ENCODE data around the gene STS.

Gene STS

GRCh38 chrX:7153231-7153630, 5.7 kb downstream of the STS start:
- no peak overlapping the region for H3K4me2 ChIP-seq (ENCODE audit: insufficient read depth, low read length)
- TF ChIP-seq CTCF (IDR thresholded peaks at IDR 0.05; ENCODE audit: borderline replicate concordance, extremely low read depth, low read length, poor library complexity, severe bottlenecking) (no peak), EZH2 (IDR thresholded peaks at IDR 0.05; ENCODE audit: borderline replicate concordance, low read depth, low read length, severe bottlenecking) (no peak)
- peaks cover 52% of the 10 kb centered on the region for H3K79me2 ChIP-seq (ENCODE audit: insufficient read depth, low read length)
- H3K9ac ChIP-seq (ENCODE audit: low read depth, low read length): no peak overlapping the region
- H3K4me1 ChIP-seq (ENCODE audit: insufficient read depth, low read length): peaks cover 62% of the 10 kb centered on the region
- no peak for ATAC-seq (ENCODE audit: insufficient read depth, low read depth)
- H3K36me3 ChIP-seq (ENCODE audit: insufficient read depth, low read length): peaks cover 4% of the 10 kb centered on the region
- no peak overlapping the region for H2AFZ ChIP-seq (ENCODE audit: low read depth, low read length)
- no peak overlapping the region for H3K4me3 ChIP-seq (ENCODE audit: low read depth in 1 of 2, low read length in 2 of 2)
- H4K20me1 ChIP-seq (ENCODE audit: insufficient read depth, low read length): no peaks in the 10 kb centered on the region
- H3K27ac ChIP-seq (ENCODE audit: low read length): peak overlapping the region; percentile 59
- no peaks in the 10 kb centered on the region for H3K9me3 ChIP-seq (ENCODE audit: insufficient read depth, low read length, severe bottlenecking)
- no peak for DNase-seq
- no peaks in the 10 kb centered on the region for H3K27me3 ChIP-seq (ENCODE audit: insufficient read depth, low read length, poor library complexity)

GRCh38 chrX:7154041-7154597, 6.6 kb downstream of the STS start:
- peak; percentile 70 for DNase-seq
- peaks cover 4% of the 10 kb centered on the region for H3K36me3 ChIP-seq (ENCODE audit: insufficient read depth, low read length)
- H3K27me3 ChIP-seq (ENCODE audit: insufficient read depth, low read length, poor library complexity): no peaks in the 10 kb centered on the region
- H3K4me2 ChIP-seq (ENCODE audit: insufficient read depth, low read length): no peak overlapping the region
- ATAC-seq (ENCODE audit: insufficient read depth, low read depth): peak; percentile 88
- no peak for TF ChIP-seq EZH2 (IDR thresholded peaks at IDR 0.05; ENCODE audit: borderline replicate concordance, low read depth, low read length, severe bottlenecking)
- TF ChIP-seq CTCF (IDR thresholded peaks at IDR 0.05; ENCODE audit: borderline replicate concordance, extremely low read depth, low read length, poor library complexity, severe bottlenecking): no peak
- peaks cover 45% of the 10 kb centered on the region for H3K79me2 ChIP-seq (ENCODE audit: insufficient read depth, low read length)
- H3K9me3 ChIP-seq (ENCODE audit: insufficient read depth, low read length, severe bottlenecking): no peaks in the 10 kb centered on the region
- H3K4me1 ChIP-seq (ENCODE audit: insufficient read depth, low read length): peaks cover 59% of the 10 kb centered on the region
- H4K20me1 ChIP-seq (ENCODE audit: insufficient read depth, low read length): no peaks in the 10 kb centered on the region
- no peak overlapping the region for H3K4me3 ChIP-seq (ENCODE audit: low read depth in 1 of 2, low read length in 2 of 2)
- no peak overlapping the region for H3K9ac ChIP-seq (ENCODE audit: low read depth, low read length)
- H2AFZ ChIP-seq (ENCODE audit: low read depth, low read length): no peak overlapping the region
- H3K27ac ChIP-seq (ENCODE audit: low read length): peak overlapping the region; percentile 59

- Histone ChIP-seq H3K4me1 (ENCODE audit: insufficient read depth, low read length) (peaks cover 58% of the 10 kb centered on the region), H3K36me3 (ENCODE audit: insufficient read depth, low read length) (peaks cover 4% of the 10 kb centered on the region), H3K79me2 (ENCODE audit: insufficient read depth, low read length) (peaks cover 37% of the 10 kb centered on the region), H3K9me3 (ENCODE audit: insufficient read depth, low read length, severe bottlenecking) (no peaks in the 10 kb centered on the region), H3K27me3 (ENCODE audit: insufficient read depth, low read length, poor library complexity) (no peaks in the 10 kb centered on the region), H3K9ac (ENCODE audit: low read depth, low read length) (no peak overlapping the region), H3K4me2 (ENCODE audit: insufficient read depth, low read length) (no peak overlapping the region), H4K20me1 (ENCODE audit: insufficient read depth, low read length) (no peaks in the 10 kb centered on the region), H2AFZ (ENCODE audit: low read depth, low read length) (no peak overlapping the region), H3K27ac (ENCODE audit: low read length) (no peak overlapping the region), H3K4me3 (ENCODE audit: low read depth in 1 of 2, low read length in 2 of 2) (no peak overlapping the region)
- no peak for TF ChIP-seq EZH2 (IDR thresholded peaks at IDR 0.05; ENCODE audit: borderline replicate concordance, low read depth, low read length, severe bottlenecking)
- TF ChIP-seq CTCF (IDR thresholded peaks at IDR 0.05; ENCODE audit: borderline replicate concordance, extremely low read depth, low read length, poor library complexity, severe bottlenecking): no peak
- ATAC-seq (ENCODE audit: insufficient read depth, low read depth) (no peak), DNase-seq (no peak)
These were observed 7.7 kb downstream of the STS start for GRCh38 chrX:7155163-7155562.

Data from DND-41 (cell line).